ENCODE results near the gene NACC2.

The NACC2 gene, protein sequence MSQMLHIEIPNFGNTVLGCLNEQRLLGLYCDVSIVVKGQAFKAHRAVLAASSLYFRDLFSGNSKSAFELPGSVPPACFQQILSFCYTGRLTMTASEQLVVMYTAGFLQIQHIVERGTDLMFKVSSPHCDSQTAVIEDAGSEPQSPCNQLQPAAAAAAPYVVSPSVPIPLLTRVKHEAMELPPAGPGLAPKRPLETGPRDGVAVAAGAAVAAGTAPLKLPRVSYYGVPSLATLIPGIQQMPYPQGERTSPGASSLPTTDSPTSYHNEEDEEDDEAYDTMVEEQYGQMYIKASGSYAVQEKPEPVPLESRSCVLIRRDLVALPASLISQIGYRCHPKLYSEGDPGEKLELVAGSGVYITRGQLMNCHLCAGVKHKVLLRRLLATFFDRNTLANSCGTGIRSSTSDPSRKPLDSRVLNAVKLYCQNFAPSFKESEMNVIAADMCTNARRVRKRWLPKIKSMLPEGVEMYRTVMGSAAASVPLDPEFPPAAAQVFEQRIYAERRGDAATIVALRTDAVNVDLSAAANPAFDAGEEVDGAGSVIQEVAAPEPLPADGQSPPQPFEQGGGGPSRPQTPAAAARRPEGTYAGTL

DNA sequence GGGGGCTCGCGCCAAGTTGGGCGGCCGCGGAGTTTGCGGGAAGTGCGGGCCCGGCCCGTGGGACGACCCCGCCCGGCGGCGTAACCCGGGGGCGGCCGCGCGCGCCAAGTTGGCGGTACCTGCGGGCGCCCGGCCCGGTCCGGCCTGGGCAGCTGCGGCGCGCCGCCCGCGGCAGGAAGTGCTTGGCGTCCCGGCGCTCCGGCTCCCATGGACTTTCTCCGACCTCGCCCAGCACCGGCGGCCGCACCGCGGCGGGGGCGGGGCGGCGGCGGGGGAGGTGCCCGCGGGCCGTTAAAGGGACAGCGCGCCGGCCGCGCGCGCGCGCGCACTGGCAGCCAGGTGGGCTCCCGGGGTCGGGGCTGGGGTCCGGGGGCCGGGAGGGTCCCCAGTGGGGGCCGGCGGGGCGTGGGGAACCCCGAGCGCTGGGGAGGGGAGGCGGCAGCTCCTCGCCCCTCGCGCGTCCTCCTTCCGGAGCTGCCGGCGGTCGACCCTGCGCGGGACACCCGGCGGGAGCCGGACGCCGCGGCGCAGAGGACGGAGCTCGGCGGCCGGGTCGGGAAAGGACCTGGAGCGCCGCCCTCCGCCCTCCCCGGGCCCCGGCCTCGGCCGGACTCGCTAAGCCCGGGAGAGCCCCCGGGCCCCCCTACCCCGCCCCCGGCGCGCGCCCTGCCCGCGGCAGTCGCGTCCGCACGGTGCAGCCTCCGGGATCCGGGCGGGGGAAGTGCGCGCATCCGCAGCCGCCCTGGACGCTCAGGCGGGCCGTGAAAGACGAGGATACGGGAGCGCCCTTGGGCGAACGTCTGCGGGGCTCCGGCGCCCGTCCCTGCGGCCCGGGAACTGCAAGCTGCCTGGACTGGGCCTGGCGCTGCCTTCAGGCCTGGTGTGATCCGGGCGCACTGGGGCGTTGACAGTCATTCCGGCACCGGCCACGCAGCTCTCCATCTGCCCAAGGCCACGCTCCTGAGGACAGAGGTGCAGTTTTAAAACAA, at the start of gene NACC2:
TSS of gene NACC2 (minus strand) at position 220 of the 989 bp plus-strand sequence. CDS start 44,768 bp downstream, outside the sequence.
- TF ChIP-seq ZFX (IDR thresholded peaks at IDR 0.05; ENCODE audit: borderline replicate concordance), result no peak
- TF ChIP-seq, protein P1, sequence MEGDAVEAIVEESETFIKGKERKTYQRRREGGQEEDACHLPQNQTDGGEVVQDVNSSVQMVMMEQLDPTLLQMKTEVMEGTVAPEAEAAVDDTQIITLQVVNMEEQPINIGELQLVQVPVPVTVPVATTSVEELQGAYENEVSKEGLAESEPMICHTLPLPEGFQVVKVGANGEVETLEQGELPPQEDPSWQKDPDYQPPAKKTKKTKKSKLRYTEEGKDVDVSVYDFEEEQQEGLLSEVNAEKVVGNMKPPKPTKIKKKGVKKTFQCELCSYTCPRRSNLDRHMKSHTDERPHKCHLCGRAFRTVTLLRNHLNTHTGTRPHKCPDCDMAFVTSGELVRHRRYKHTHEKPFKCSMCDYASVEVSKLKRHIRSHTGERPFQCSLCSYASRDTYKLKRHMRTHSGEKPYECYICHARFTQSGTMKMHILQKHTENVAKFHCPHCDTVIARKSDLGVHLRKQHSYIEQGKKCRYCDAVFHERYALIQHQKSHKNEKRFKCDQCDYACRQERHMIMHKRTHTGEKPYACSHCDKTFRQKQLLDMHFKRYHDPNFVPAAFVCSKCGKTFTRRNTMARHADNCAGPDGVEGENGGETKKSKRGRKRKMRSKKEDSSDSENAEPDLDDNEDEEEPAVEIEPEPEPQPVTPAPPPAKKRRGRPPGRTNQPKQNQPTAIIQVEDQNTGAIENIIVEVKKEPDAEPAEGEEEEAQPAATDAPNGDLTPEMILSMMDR (IDR thresholded peaks at IDR 0.05), result 0 out of 2 replicates have a peak, but pooled peaks have one; percentile 2
- peak within 1 kb of the TSS; percentile 76 for H3K27ac ChIP-seq

DNA sequence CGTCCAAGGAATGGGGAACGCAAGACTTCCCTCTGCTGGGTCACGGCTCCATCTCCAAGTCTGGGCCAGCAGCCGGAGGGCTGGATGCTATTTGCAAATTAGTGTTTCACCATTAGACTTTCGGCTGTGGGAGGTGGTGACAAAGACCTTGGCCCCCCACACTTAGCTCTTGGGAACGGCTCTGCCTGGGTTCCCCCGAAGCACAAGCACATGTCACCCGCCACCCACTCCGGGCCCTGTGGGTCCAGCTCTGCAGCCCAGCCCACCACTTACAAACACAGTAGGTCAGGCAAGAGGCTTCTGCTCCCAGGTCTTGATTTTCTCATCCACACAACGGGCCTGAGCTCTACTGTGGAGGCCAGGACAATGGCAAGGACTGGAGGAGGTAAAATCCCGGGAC, 49.4 kb upstream of the NACC2 start:
- H3K27ac ChIP-seq, result no peak overlapping the region
- TF ChIP-seq ZFX (IDR thresholded peaks at IDR 0.05; ENCODE audit: borderline replicate concordance), result no peak
- TF ChIP-seq, protein P1 (IDR thresholded peaks at IDR 0.05), result no peak

DNA sequence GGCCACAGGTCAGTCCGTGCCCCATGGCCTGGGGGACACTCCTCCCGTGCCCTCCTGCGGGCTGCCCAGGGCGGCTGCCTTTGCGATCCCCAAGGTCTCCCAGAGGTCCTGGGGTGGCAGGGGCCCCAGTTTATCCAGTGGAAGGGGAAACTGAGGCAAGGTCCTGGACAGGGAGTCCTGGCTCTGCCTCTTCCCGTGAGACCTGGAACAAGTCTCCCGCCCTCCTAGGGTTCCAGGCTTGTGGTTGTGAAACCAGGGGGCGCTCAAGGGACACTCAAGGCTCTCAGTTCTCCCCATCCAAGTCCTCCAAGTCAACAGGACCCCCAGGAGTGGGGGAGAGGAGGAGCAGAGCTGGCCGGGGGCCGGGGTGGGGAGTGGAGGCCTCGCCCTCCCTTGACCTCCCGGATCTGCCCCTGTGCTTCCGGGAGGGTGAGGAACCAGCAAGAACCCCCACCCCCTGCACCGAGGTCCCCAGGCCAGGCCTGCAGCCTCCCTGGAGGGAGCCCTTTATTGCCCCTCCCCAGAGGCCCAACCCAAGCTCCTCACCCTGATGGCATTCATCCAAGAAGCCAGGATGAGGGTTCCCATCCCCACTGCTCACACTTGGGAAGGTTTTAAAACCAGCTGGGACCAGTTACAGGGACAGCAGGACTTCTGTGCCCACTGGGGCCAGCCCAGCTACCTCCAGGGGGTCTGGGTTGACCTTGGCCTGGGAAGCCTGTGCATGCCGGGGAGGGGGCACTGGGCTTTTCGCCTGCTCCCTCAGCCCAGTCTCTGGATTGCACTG, 48.3 kb upstream of the NACC2 start:
- no peak overlapping the region for H3K27ac ChIP-seq
- TF ChIP-seq, protein P1 (IDR thresholded peaks at IDR 0.05), result peak; percentile 38
- no peak for TF ChIP-seq ZFX (IDR thresholded peaks at IDR 0.05; ENCODE audit: borderline replicate concordance)

DNA sequence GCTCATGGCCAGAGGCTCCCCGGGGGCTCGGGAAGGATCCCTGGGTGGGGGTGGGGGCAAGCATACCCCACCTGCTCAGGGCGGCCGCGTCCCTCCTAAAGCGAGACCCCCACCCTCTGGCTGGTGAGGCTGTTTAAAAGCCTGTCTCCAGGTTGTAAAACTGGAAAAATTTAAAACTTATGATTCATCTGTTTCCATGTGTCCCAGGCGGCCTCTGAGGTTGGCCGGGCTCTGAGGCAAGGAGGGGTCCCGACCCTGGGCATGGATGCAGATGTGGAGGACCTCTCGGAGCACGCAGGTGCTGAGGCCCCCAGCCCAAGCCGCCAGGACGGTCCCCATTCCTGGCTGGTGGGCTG, 47.7 kb upstream of the NACC2 start:
- no peak overlapping the region for H3K27ac ChIP-seq
- TF ChIP-seq ZFX (IDR thresholded peaks at IDR 0.05; ENCODE audit: borderline replicate concordance), result no peak
- TF ChIP-seq, protein P1 (IDR thresholded peaks at IDR 0.05), result no peak

DNA sequence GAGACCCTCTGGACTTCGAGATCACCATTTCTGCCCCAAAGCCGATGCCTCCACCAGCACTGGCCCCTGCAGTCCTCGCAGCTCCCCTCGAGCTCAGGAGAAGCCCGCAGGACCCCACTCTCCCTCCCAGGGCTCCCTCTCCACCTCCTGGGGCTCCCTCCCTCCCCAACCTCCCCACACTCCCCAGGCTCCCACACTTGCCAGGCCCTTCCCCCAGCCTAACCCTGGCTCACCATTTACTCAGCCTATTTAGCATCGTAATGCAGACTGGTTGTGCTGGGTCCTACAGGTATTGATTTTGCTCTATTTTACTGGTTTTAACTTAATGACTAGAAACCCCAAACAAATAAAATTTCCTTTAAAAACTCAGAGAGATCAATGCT, 47.3 kb upstream of the NACC2 start:
- H3K27ac ChIP-seq, result no peak overlapping the region
- no peak for TF ChIP-seq ZFX (IDR thresholded peaks at IDR 0.05; ENCODE audit: borderline replicate concordance)
- TF ChIP-seq, protein P1 (IDR thresholded peaks at IDR 0.05), result no peak

DNA sequence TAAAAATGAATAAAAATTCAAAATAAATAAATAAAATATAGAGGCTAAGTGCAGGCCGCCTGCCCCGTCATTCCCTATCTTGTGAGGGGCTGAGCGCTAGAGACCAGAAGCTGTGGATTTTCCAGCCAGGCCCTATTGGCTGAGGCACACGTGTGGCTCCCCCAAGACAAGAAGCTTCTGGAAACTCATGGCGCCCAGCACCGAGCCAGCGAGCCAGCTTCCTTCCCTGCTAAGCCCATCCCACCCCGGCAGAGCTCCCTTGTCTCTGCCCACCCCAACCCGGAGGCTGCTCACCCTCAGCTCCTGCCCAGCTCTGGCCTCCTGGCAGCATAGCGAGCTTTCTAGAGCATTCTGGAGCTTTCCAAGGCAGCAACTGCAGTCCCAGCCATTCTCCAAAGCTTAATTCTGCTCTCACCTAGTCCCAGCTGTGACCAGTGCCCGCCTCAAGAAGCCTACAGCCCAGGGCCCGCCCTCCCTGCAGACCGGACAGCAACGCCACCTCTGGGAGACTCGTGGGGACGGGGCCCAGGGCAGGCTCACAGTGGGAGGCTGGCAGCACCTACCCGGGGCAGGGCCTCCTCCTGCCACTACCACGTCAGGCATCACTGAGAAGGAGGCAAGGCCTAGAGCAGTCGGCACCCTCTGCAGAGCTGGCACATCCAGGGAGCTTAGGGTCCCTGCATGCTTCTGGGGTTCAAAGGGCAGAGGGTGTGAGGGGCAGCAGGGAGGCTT, 46.8 kb upstream of the NACC2 start:
- no peak overlapping the region for H3K27ac ChIP-seq
- TF ChIP-seq, protein P1 (IDR thresholded peaks at IDR 0.05), result no peak
- no peak for TF ChIP-seq ZFX (IDR thresholded peaks at IDR 0.05; ENCODE audit: borderline replicate concordance)

Measured in 22Rv1 (cell line).